HG03558 (cell line): ENCODE measurements around the gene BUB3.

Source experiments
- ATAC-seq: cut with Tn5 transposase; IDR thresholded peaks from one replicate; pipeline ENCODE4 v1.9.1; 2021; ENCODE audit warnings: moderate number of reproducible peaks; ENCODE audit not compliant: unreplicated experiment; ENCODE audit errors: extremely low read depth

BUB3 gene

GRCh38 chr10:123191886-123192285, 37.7 kb downstream of the BUB3 start:
- ATAC-seq = no peak

GRCh38 chr10:123194056-123194455, 39.9 kb downstream of the BUB3 start:
- ATAC-seq = no peak

GRCh38 chr10:123200531-123200930, 46.3 kb downstream of the BUB3 start:
- no peak for ATAC-seq

GRCh38 chr10:123202506-123202905, 48.3 kb downstream of the BUB3 start:
- ATAC-seq = no peak

- no peak for ATAC-seq
Measured at GRCh38 chr10:123203393-123204126, 49.4 kb downstream of the BUB3 start.

GRCh38 chr10:123204127-123204461, 49.9 kb downstream of the BUB3 start:
- ATAC-seq = no peak

- no peak for ATAC-seq
Measured at GRCh38 chr10:123205041-123205440, 50.8 kb downstream of the BUB3 start.

GRCh38 chr10:123212063-123212462, 57.9 kb downstream of the BUB3 start:
- no peak for ATAC-seq

GRCh38 chr10:123212640-123213039, 58.4 kb downstream of the BUB3 start:
- ATAC-seq = no peak

- no peak for ATAC-seq
Measured at GRCh38 chr10:123213192-123213591, 59.0 kb downstream of the BUB3 start.
